HG02870 (cell line): ENCODE data around the gene ZER1.

ENCODE experiments used
- ATAC-seq: cut with Tn5 transposase; IDR thresholded peaks from one replicate; pipeline ENCODE4 v1.9.1; 2021; ENCODE audit warnings: mild to moderate bottlenecking, moderate library complexity; ENCODE audit not compliant: unreplicated experiment

Gene ZER1

DNA sequence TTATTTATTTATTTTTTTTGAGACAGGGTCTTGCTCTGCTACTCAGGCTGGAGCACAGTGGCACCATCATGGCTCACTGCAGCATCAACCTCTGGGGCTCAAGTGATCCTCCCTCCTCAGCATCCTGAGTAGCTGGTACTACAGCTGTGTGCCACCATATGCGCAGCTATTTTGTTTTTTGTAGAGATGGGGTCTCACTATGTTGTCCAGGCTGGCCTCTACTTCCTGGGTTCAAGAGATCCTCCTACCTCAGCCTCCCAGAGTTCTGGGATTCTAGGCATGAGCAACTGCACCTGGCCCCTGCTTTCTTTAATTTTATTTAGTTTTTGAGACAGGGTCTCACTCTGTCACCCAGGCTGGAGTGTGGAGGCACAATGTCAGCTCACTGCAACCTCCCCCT lies 28.3 kb downstream of the ZER1 start:
- no peak for ATAC-seq

DNA sequence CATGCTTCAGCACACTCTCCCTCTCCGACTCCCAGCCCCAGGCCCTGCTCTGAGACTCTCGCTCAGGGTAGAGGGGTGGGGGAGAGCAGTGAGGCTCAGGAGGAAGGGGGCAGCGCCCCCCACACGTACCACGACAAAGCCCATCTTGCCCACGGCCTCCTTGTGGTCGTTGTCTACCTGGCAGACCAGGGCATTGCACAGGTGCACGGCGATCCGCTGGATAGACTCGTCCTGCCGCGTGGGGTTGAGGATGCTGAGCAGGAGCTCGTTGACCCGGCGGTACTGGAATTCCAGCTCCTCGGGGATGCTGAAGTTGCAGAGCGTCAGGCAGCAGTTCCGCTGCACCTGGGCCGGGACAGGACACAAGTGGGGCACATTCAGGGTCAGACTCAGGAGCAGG lies 29.3 kb downstream of the ZER1 start:
- ATAC-seq, result no peak

DNA sequence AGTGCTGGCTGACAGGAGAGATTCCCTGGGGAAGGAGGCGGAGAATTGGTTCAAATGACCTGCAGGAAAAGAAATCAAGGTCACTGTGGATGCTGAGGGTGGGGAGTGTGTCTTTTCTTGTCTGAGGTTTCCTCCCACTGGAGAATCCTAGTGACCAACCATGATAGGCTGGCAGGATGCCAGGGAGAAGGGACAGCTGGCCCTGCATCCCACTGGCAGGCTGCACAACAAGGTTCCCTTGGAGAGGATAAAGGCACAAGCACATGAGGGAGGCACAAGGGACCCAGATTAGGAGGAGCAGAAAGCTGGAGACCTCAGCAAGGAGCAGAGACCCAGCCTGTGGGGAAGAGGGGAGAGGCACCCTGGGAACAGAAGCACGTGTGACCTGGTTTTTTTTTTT lies 36.4 kb downstream of the ZER1 start:
- ATAC-seq, result no peak

DNA sequence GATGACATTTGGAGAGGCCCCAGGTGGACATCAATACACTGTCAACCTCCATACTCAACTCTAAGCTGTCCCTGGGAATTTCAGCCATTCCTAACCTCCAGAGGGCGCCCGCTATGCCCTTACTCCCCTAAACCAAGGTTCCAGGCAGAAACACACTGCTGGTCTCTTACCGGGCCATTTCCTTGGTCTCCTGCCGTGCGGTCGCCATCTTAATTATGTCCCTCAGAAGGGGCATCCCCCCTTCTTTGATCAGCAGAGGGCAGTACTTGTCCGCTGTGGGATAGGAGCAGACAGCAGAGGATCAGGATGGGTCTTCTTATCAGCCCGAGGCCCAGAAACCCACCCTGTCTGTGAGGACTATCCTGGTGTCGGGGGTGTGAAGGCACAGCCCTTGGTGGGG lies 38.5 kb downstream of the ZER1 start:
- no peak for ATAC-seq

DNA sequence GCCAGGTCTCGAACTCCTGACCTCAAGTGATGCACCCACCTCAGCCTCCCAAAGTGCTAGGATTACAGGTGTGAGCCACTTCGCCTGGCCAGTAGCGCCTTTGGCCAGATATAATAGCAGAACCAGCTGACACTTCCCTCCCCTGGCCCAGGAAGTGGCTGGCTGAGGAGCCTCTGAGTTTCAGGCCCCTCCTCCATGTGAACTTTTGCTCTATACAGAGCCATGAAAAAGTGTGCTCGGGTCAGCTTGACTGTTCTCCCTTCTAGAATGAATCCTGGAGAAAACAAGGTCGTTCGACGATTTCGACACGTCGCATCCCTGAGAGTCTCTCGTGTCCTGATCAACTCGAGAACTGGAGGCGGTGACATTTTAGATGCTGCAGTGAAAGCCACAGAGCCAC lies 39.2 kb downstream of the ZER1 start:
- ATAC-seq, result no peak

DNA sequence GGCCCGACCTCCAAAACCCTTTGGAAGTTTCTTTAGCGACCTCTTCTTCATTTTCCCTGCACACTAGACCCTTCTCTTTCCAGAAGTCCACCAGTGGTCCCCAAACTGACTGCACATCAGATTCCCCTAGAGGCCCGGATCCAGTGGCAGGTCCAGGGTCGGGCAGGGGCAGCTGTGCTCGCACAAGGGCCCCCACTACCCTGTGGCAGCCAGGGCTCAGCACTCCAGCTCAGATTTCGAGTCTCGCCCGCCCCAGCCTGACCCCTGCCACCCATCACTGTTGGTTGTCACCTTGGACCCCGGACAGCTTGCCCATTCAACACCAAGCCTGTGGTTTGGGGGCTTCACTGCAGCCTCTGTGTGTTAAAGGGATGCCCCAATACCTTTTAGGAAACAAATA lies 40.0 kb downstream of the ZER1 start:
- no peak for ATAC-seq

DNA sequence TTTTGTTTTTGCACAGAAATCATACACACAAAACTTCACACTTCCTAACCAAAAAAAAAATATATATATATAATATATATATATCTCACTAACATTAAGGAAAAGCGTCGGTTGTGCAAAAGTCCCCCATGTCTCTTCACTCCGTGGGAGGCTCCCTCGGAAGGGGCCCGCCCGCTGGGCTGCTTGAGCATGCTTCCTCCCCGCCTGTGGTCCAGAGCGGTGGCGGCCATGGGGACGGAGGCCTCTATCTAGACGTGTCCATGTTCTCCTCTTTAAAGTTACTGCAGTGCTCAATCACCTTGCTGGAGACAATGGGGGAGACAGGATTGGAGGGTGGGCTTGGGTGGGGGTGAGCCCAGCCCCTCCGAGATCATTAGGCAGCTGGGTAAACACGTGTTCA lies 40.6 kb downstream of the ZER1 start:
- no peak for ATAC-seq

DNA sequence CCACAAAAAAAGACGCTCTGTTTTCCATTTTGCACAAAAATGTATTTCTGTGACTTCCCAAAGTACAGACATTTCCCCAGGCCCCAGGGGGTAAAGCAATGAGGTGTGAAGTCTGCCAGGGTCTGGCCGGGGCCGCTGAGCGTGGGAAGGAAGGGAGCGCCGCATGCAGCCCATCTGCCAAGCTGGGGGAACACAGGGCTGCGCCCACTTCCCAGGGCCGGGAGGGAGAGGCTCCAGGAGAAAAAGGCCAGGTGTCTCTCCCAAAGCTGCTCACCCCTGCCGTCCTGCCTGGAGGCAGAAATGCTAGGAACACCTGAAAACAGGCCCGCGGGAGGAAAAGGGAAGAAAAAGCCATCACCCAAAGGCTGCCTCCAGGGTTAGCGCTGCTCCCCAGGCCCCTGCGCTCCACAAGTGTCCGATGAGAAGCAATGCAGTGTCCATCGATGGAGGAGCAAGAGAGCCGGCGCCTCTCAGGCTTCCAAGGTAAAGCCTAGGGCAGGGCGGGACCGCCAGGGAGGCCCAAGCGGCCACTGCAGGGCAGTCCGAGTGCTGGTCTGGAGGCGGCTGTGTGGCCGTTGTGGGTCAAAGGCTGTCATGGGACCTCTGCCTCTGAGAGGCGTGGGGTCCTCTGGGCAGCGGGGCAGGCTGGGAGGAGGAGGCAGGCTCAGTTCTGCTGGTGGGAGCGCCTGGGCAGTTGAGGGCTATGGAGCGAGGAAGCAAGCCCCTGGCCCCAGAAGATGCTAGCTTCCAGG lies 41.8 kb downstream of the ZER1 start:
- no peak for ATAC-seq

DNA sequence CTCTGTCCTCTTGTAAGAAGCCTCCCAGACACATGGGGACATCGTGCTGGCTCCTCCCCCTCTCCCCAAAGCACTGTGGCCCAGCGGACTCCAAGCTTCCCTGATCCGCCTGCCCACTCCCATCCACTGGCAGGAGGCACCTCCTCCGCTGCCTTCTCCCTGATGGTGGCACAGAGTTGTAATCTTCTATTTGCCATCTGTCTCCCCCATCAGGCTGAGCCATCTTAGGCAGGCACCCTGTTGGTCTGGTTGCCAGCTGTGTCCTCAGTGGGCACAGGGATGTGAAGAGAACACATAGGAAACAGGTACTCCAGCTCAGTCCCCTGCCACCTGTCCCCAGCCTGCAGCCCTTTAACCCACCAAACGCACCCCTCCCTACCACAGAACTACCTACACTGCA lies 42.4 kb downstream of the ZER1 start:
- no peak for ATAC-seq

DNA sequence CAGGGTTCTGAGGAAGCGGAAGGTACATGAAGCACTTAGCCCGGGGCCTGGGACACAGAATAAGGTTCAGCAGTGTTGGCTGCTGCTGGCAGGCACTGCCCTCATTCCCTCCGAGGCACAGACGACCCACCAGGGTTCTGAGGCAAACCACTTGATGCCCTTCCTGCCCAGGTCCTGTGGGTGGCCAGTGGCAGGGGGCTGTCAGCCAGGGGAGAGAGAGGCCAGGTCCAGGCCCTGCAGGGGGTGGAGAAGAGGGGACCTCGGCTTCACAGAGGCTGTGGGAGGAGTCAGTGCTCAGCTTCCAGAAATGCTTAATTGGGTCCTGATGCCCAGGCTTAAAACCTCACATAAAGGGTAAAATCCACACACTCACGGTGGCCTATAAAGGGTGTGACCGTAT lies 43.4 kb downstream of the ZER1 start:
- no peak for ATAC-seq

DNA sequence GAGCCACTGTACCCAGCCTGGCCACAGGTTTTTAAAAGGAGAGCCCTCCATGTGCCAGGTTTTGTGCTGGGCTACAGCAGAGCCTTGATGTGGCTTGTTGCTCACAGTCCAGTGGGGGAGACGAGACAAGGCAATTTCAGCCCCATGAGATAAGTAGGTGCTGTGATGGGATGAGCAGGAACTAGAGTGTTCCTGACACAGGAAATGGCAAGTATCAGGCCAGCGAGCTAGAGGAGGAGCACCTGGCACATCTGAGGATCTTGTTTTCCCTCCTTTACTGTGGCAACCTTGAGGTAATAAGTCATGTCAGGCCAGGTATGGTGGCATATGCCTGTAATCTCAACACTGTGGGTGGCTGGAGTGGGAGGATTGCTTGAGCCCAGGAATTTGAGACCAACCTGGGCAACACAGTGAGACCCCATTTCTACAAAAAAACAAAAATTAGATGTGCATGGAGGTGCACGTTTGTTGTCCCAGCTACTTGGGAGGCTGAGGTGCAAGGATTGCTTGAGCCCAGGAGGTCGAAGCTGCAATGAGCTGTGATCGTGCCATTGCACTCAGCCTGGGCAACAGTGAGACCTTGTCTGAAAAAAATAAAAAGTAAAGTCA lies 44.0 kb downstream of the ZER1 start:
- no peak for ATAC-seq

DNA sequence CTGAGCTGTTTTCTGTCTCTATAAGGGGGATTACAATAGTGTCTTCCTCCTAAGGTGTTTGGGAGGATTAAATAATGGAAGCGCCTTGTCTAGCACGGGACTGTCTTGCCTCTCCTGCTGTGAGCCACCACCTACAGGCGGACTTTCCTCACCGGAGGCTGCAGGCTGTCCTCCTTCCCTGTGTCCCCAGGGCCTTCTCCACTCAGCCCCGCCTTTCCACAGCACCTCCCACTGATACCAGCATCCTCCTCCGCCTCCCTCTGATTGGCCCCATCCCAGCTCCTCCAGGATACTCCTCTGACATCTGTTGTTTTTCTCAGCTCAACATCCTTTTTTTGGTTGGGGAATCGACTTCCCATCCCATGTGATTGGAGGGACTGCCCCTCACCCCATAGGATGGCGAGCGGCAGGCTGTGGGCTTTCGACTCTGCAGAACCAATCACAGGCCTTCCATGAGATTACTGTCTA lies 46.9 kb downstream of the ZER1 start:
- no peak for ATAC-seq

DNA sequence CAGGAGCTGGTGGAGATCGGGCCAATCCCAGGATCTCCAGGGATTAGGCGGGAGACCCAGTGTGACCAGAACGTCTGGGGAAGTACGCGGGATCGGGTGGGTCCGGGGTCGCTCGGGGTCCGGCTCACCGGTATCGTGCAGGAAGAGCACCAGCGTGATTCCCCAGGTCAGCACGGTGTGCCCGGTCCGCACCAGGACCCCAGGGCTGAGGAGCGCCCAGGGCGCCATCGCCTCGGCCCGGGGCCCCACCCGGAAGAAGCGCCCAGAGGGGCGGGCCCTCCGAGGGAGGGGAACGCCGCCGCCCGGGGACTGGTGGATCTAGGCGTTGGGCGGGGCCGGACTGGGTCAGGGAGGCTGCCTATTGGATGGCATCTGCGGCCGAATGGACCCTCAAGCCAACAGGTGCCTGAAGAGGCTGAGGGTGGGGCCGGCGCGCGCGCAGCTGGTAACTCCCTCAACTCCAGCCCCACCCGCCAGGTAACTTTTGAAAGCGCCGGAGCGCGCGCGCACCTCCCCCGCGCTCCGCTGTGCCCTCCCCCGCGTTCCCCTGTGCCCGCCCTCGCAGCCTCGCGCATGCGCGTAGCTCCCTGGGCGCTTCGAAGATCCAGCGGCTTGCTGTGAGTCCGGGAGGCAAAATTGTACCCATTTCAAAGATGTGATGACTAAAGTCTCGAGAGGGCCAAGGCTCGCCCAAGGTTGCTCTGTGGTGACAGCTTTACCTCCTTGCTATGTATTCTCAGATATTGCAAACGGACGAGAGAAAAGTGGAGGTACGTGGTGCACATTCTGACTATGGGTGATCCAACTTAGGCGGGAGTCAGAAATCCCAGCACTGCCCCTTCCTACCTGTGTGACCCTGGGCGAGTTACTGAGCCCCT lies 47.6 kb downstream of the ZER1 start, which contains the start of gene ZDHHC12:
ZDHHC12 (minus strand) TSS at position 262 of the 878 bp plus-strand sequence; CDS start at position 228, 34 bp downstream.
- peak; percentile 89 for ATAC-seq

DNA sequence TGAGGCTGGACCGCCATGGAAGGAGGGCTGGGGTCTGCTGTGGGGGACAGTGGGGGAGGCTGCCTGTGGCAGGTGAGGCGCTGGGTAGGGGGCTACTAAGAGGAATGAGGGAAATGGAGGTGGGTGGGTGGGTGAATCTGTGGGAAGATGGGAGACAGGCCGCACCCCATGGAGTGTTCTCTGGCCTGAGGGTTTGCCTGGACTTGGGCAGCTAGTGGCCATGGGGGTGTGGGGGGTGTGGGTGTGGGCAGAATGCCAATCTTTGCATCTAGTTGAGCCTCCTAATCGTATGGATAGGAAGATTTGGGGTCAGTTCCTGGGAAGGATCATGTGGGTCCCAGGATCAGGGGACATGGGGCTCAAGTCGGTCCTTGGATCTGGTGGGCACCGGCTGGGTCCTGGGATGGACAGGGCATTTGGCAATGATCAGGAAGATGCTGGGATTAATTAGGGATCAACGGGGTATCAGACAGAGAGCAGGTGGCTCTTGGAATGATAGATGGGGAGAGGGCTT lies 48.3 kb downstream of the ZER1 start:
- ATAC-seq, result no peak

DNA sequence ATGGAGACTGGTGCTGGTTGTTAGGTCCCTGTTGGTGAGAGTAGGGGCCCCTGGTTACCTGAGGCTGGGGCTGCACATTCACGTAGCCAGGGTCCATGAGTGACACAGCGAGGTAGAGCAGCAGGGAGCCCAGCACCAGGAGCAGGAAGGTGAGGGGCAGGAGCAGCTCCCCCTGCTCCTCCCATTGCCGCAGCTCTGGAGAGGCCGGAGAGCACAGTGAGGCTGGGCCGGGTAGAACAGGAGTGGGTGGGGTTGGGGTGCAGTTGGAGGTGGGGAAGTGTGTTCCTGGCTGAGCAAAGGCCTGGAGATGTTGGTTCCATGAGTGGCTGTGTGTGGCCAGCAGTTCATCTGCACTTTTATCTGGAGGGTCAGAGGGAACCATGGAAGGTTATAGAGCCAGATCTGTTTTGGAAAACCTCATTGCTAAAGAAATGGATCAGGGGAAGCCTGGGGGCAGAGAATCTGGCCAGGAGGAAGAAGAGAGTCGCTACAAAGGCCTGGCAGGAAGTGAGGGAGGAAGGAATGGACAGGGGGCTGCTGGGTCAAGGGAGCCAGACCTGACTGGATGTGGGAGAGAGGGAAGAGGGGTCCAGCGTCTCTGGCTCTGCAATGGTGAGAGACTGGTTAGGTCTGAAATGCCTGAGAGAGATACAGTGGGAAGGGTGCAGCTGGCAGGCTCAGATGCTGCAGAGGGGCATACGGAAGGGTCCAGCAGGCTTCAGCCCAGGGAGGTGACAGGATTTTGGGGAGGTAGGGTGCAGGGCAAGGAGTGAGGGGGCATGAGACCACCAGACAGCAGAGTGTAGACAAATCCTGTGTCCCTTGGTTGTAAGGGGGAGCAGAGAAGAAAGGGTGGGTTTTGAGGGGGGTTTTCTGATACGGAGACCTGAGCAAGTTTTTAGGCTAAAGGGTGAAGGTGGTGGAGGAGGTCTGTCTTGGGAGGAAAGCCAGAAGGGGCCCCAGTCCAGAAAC lies 49.1 kb downstream of the ZER1 start:
- no peak for ATAC-seq

DNA sequence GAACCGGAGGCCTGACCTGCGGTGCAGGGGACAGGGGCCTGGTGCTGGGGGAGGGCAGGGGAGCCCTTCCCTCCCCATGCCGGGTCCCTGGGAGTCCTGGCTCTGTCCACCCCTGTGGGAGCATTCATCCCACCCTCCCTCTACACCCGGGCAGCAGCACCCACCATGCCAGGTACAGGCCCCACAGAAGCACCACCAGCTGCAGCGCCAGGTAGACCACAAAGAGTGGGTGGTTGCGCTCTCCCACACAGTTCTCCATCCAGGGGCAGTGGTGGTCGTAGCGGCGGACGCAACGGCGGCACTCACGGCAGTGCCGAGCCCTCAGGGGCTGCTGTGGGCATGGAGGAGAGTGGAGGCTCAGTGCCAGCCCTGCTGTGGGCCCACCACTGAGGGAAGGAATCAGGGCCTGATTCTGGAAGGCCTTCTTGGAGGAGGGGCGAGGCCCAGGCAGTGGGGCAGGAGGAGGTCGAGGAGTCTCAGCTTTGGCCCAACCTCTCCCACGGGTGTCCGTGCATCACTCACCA lies 50.2 kb downstream of the ZER1 start:
- no peak for ATAC-seq

DNA sequence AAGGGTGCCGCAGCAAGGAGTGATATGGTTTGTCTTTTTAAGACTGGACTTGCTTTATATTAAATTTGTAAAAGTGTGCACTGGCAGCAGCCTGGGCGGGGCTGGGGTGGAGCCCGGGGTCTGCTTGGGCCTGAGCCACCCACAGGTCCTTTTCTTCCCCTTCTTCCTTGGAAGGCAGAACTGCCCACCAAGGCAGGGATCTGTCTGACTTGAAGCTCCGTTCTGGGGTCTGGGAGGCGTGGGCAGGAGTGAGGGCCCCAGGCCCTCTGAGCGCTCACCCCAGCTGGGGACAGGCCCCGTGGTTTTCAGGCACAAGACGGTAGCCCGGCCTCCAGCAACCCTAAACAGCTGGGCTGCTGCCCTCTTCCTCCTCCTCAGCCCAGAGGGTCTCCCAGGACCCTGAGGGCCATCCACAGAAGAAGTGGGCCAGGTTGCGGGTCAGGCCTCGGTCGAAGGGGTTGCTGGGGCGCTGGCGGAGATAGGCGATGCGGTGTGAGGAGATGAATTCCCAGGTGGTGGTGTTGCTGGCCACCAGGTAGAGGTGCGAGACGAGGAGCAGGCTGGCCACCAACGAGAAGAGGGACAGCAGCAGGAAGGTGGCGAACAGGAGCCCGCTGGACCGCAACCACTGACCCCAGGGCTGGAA lies 50.8 kb downstream of the ZER1 start:
- ATAC-seq, result no peak

DNA sequence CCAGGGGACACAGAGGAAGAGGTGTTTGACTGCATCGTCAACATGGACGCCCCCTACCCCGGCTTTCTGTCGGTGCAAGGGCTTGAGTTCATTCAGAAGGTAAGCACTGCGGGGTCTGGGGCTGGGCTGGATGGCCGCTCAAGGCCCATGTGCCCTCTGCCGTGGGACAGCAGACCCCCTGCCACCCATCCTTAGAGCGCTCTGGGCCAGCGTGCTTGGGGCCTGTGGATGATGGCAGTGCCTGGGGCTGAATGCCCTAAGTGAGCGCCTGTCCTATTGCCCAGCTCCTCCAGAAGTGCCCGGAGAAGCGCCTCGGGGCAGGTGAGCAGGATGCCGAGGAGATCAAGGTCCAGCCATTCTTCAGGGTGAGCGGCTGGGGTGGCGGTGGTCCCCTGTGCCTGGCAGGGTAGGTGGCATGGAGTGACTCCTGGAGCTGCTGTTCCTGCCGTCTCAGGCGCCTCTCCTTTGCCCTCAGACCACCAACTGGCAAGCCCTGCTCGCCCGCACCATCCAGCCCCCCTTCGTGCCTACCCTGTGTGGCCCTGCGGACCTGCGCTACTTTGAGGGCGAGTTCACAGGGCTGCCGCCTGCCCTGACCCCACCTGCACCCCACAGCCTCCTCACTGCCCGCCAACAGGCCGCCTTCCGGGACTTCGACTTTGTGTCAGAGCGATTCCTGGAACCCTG lies 51.7 kb downstream of the ZER1 start:
- ATAC-seq, result no peak

DNA sequence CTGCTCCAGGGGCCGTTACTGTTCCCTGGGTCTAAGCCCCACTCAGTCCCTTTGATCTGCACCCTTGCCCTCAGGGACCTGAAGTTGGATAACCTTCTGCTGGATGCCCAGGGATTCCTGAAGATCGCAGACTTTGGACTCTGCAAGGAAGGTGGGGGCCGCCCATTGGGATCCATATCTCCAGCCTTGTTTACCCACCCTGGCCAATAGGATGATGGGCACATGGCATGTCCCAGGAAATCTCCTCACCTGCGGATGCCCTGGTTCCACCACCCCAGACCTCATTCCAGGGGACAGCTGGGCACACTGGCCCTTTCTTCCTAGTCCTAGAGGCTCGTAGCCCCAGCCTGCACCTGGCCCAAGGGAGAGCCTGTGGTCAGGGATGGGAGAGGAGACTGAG lies 53.3 kb downstream of the ZER1 start:
- ATAC-seq, result no peak
